GM12878 (cell line): ENCODE results near the gene CIROP. TPM values are rescaled to one million over a fixed set of nuclear protein-coding genes. Genes with fewer than 3 reads are reported as not detected.

ENCODE experiments used
- BCL11A ChIP-seq: IDR thresholded peaks from 2 replicates; pipeline ENCODE4 v1.6.1; 2011; ENCODE audit warnings: low read depth, low read length
- BMI1 ChIP-seq: fragments of 450-650 bp; IDR thresholded peaks from 2 replicates; pipeline ENCODE4 v1.6.1; 2016; ENCODE audit warnings: mild to moderate bottlenecking, moderate library complexity, borderline replicate concordance
- FOS ChIP-seq: IDR thresholded peaks from 3 replicates; pipeline ENCODE4 v1.6.1; 2011; ENCODE audit warnings: borderline replicate concordance; ENCODE audit not compliant: insufficient read length; ENCODE audit errors: extremely low read depth
- GATAD2B ChIP-seq: fragments of 450-650 bp; conservative IDR thresholded peaks from 2 replicates; pipeline ENCODE4 v1.6.1; 2017; ENCODE audit warnings: low read depth, mild to moderate bottlenecking, moderate library complexity
- HDGF ChIP-seq: fragments of 450-650 bp; IDR thresholded peaks from 2 replicates; pipeline ENCODE4 v1.6.1; 2016; ENCODE audit warnings: antibody characterized with exemption
- IRF4 ChIP-seq: IDR thresholded peaks from 2 replicates; pipeline ENCODE4 v1.6.1; 2011; ENCODE audit warnings: low read depth, low read length
- IRF5 ChIP-seq: fragments of 450-650 bp; IDR thresholded peaks from 2 replicates; pipeline ENCODE4 v1.6.1; 2017; ENCODE audit warnings: borderline replicate concordance
- LARP7 ChIP-seq: fragments of 450-650 bp; IDR thresholded peaks from 2 replicates; pipeline ENCODE4 v1.6.1; 2017; ENCODE audit warnings: mild to moderate bottlenecking
- NFIC ChIP-seq: IDR thresholded peaks from 2 replicates; pipeline ENCODE4 v1.6.1; 2012; ENCODE audit warnings: low read depth, mild to moderate bottlenecking, inconsistent platforms, low read length, moderate library complexity
- NKRF ChIP-seq: fragments of 450-650 bp; conservative IDR thresholded peaks from 2 replicates; pipeline ENCODE4 v1.6.1; 2017; ENCODE audit warnings: mild to moderate bottlenecking, moderate library complexity
- YY1 ChIP-seq: IDR thresholded peaks from 2 replicates; pipeline ENCODE4 v1.6.1; 2011; ENCODE audit warnings: low read depth, mild to moderate bottlenecking, low read length
- ZBTB11 ChIP-seq: fragments of 450-650 bp; formaldehyde crosslinking; IDR thresholded peaks from 2 replicates; pipeline ENCODE4 v1.5.0; 2022; ENCODE audit warnings: mild to moderate bottlenecking, missing genetic modification characterization
- ZNF217 ChIP-seq: fragments of 450-650 bp; IDR thresholded peaks from 2 replicates; pipeline ENCODE4 v1.6.1; 2017; ENCODE audit warnings: antibody characterized with exemption, mild to moderate bottlenecking
- ZNF24 ChIP-seq: fragments of 450-650 bp; IDR thresholded peaks from 2 replicates; pipeline ENCODE4 v1.6.1; 2017; ENCODE audit warnings: antibody characterized with exemption, mild to moderate bottlenecking
- polyA plus RNA-seq, 11 experiments: library from polyadenylated mRNA; depleted of rRNA in 4 of 11; unstranded in 6 of 11; stranded (reverse) in 5 of 11; fragments of >200 nt; fragmentation: Nextera tagmentation in 4 of 11; fragmentation: Illumina TruSeq in 1 of 11; extraction: Ambion mirVana in 4 of 11; extraction: Trizol in 1 of 11; gene quantifications; 1 replicate in 1 of 11; 2 replicates in 10 of 11; pipeline versions ENCODE4 v1.2.1 to v1.2.3, GENCODE V29; 2011 to 2016; ENCODE audit warnings: inconsistent platforms in 2 of 11, missing spikeins in 2 of 11, low read depth in 1 of 11
- total RNA-seq, 4 experiments: library from RNA; depleted of rRNA in 3 of 4; stranded (reverse); fragments of >200 nt in 3 of 4; fragmentation: Illumina TruSeq in 1 of 4; extraction: Trizol in 1 of 4; gene quantifications; 2 replicates each; pipeline versions ENCODE4 v1.2.1 to v1.2.3, GENCODE V29; 2013 to 2021

CIROP gene
- total and polyA plus RNA-seq, 10 of the 15 experiments (the other 5 are each of a cell fraction or from before 2014, with no cell fraction given): not detected

DNA sequence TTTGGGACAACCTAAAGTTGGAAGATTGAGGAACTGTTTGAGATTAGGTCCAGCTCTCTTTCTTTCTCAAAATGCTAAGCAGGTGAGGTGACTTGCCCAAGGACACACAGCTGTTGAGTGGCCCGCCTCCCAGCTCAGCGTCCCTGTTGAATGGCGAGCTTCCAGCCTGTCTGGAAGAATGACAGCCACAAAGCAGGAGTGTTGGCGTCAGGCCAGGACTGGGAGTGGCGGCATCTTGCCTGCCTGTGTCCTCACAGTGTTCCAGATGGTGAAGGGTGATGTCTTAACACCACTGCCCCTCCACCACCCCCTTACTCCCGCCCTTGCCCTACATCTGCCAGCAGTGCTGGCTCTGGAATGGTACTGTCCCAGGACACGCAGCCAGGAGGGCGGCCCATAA lies 18.6 kb upstream of the CIROP start (continued):
- no peak for TF ChIP-seq ZBTB11
- TF ChIP-seq NKRF: no peak
- TF ChIP-seq BMI1: no peak
- TF ChIP-seq GATAD2B: no peak
- no peak for TF ChIP-seq YY1
- TF ChIP-seq BCL11A: no peak
- TF ChIP-seq HDGF: no peak
- no peak for TF ChIP-seq ZNF24
- no peak for TF ChIP-seq FOS
- TF ChIP-seq IRF4: no peak
- no peak for TF ChIP-seq ZNF217
- TF ChIP-seq LARP7: no peak
- TF ChIP-seq IRF5: no peak
- no peak for TF ChIP-seq NFIC
